ENCODE data around the gene ITIH3. TPM values are rescaled to one million over a fixed set of nuclear protein-coding genes. Genes with fewer than 3 reads are reported as not detected.

ITIH3 gene
- total RNA-seq, 1 experiment from 2014 or later, result 0.67 TPM

DNA sequence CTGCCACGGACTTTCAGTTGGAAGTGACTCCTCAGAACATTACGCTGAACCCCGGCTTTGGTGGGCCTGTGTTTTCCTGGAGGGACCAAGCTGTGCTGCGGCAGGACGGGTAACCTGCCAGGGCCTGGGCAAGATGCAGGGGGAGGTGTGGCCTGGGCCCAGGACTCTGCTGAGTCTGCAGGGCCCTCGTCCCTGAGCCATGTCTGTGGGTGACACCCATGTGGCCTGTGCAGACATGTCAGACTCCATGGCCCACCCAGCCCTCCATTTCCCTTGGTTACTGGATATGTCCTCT, 4.9 kb upstream of the ITIH3 start:
- no peaks in the 10 kb centered on the region for H3K9me3 ChIP-seq (ENCODE audit: control insufficient read depth, insufficient read depth, low read depth, low read length)
- H3K27ac ChIP-seq (ENCODE audit: low read length), result no peak overlapping the region
- in situ Hi-C loops (cut with HindIII; ENCODE audit: low pct_unique_long_range_greater_than_20kb, low sequenced_read_pairs), result no loop called here
- H3K4me1 ChIP-seq (ENCODE audit: control insufficient read depth, insufficient read depth, low read length), result no peaks in the 10 kb centered on the region
- BruUV-seq (replicated peaks), result no TSS peak
- CTCF ChIA-PET, result no interaction called here
- H3K27me3 ChIP-seq (ENCODE audit: control insufficient read depth, insufficient read depth, low read length), result no peaks in the 10 kb centered on the region
- POLR2A ChIA-PET, result no interaction called here
- DNase-seq (ENCODE audit: low read depth, low spot score), result no peak
- H3K36me3 ChIP-seq (ENCODE audit: control insufficient read depth, insufficient read depth, low read length), result no peaks in the 10 kb centered on the region
- no peak overlapping the region for H3K4me3 ChIP-seq (ENCODE audit: low read depth in 2 of 2, low read length in 2 of 2)
- TF ChIP-seq, protein P1, sequence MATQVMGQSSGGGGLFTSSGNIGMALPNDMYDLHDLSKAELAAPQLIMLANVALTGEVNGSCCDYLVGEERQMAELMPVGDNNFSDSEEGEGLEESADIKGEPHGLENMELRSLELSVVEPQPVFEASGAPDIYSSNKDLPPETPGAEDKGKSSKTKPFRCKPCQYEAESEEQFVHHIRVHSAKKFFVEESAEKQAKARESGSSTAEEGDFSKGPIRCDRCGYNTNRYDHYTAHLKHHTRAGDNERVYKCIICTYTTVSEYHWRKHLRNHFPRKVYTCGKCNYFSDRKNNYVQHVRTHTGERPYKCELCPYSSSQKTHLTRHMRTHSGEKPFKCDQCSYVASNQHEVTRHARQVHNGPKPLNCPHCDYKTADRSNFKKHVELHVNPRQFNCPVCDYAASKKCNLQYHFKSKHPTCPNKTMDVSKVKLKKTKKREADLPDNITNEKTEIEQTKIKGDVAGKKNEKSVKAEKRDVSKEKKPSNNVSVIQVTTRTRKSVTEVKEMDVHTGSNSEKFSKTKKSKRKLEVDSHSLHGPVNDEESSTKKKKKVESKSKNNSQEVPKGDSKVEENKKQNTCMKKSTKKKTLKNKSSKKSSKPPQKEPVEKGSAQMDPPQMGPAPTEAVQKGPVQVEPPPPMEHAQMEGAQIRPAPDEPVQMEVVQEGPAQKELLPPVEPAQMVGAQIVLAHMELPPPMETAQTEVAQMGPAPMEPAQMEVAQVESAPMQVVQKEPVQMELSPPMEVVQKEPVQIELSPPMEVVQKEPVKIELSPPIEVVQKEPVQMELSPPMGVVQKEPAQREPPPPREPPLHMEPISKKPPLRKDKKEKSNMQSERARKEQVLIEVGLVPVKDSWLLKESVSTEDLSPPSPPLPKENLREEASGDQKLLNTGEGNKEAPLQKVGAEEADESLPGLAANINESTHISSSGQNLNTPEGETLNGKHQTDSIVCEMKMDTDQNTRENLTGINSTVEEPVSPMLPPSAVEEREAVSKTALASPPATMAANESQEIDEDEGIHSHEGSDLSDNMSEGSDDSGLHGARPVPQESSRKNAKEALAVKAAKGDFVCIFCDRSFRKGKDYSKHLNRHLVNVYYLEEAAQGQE (IDR thresholded peaks at IDR 0.05; ENCODE audit: insufficient read depth in 1 of 2, low read depth in 2 of 2, low read length in 1 of 2), result no peak
- TF ChIP-seq SIN3A (IDR thresholded peaks at IDR 0.05; ENCODE audit: borderline replicate concordance, insufficient read depth, low read depth, low read length), result no peak
- TF ChIP-seq POLR2AphosphoS5 (IDR thresholded peaks at IDR 0.05; ENCODE audit: low read depth, low read length), result no peak
- no peak for TF ChIP-seq TCF7L2 (IDR thresholded peaks at IDR 0.05; ENCODE audit: low read depth, low read length)
- TF ChIP-seq, protein P2, sequence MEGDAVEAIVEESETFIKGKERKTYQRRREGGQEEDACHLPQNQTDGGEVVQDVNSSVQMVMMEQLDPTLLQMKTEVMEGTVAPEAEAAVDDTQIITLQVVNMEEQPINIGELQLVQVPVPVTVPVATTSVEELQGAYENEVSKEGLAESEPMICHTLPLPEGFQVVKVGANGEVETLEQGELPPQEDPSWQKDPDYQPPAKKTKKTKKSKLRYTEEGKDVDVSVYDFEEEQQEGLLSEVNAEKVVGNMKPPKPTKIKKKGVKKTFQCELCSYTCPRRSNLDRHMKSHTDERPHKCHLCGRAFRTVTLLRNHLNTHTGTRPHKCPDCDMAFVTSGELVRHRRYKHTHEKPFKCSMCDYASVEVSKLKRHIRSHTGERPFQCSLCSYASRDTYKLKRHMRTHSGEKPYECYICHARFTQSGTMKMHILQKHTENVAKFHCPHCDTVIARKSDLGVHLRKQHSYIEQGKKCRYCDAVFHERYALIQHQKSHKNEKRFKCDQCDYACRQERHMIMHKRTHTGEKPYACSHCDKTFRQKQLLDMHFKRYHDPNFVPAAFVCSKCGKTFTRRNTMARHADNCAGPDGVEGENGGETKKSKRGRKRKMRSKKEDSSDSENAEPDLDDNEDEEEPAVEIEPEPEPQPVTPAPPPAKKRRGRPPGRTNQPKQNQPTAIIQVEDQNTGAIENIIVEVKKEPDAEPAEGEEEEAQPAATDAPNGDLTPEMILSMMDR (IDR thresholded peaks at IDR 0.05), result no peak
- intact Hi-C loops (cut with micrococcal nuclease; ENCODE audit: unreplicated experiment), result no loop called here
- no peak for ATAC-seq

- Histone ChIP-seq H3K36me3 (ENCODE audit: control insufficient read depth, insufficient read depth, low read length) (no peaks in the 10 kb centered on the region), H3K27ac (ENCODE audit: low read length) (no peak overlapping the region)
- intact Hi-C loops (cut with micrococcal nuclease; ENCODE audit: unreplicated experiment), result no loop called here
Measured at GRCh38 chr3:52790337-52790736, 4.3 kb upstream of the ITIH3 start.

More at GRCh38 chr3:52790337-52790736, 4.3 kb upstream of the ITIH3 start:
- ATAC-seq, result no peak
- ChIA-PET POLR2A (no interaction called here), CTCF (no interaction called here)
- TF ChIP-seq, protein P1 (IDR thresholded peaks at IDR 0.05; ENCODE audit: insufficient read depth in 1 of 2, low read depth in 2 of 2, low read length in 1 of 2), result no peak
- TF ChIP-seq POLR2AphosphoS5 (IDR thresholded peaks at IDR 0.05; ENCODE audit: low read depth, low read length), result no peak
- TF ChIP-seq TCF7L2 (IDR thresholded peaks at IDR 0.05; ENCODE audit: low read depth, low read length), result no peak
- TF ChIP-seq, protein P2 (IDR thresholded peaks at IDR 0.05), result no peak
- TF ChIP-seq SIN3A (IDR thresholded peaks at IDR 0.05; ENCODE audit: borderline replicate concordance, insufficient read depth, low read depth, low read length), result no peak
- in situ Hi-C loops (cut with HindIII; ENCODE audit: low pct_unique_long_range_greater_than_20kb, low sequenced_read_pairs), result no loop called here
- Histone ChIP-seq H3K4me1 (ENCODE audit: control insufficient read depth, insufficient read depth, low read length) (no peaks in the 10 kb centered on the region), H3K4me3 (ENCODE audit: low read depth in 2 of 2, low read length in 2 of 2) (no peak overlapping the region), H3K27me3 (ENCODE audit: control insufficient read depth, insufficient read depth, low read length) (no peaks in the 10 kb centered on the region), H3K9me3 (ENCODE audit: control insufficient read depth, insufficient read depth, low read depth, low read length) (no peaks in the 10 kb centered on the region)
- no peak for DNase-seq (ENCODE audit: low read depth, low spot score)
- BruUV-seq (replicated peaks), result no TSS peak
